ENCODE results near the gene KRT17. TPM values are rescaled to one million over a fixed set of nuclear protein-coding genes. Genes with fewer than 3 reads are reported as not detected.
A peak's percentile ranks its signal among the peaks of the same experiment; 100 is the strongest.

KRT17 gene
- total and polyA plus RNA-seq, 12 donors: 0.07 TPM; not detected in 11

- 67 to 72% methylated on average over 8 of the region's 8 CpGs for WGBS, 2 donors
- peaks cover 0 to 30% (median 13%) of the 10 kb centered on the region in 7 donors for H3K27me3 ChIP-seq
- DNase-seq (no peak), ATAC-seq (no peak)
- H3K9me3 ChIP-seq: no peaks in the 10 kb centered on the region
- H3K4me3 ChIP-seq: no peak overlapping the region
- no peak for TF ChIP-seq CTCF (IDR thresholded peaks at IDR 0.05)
- no peak overlapping the region for H3K27ac ChIP-seq
- intact Hi-C loops (cut with DNase I): no loop called here
- H3K4me1 ChIP-seq: no peaks in the 10 kb centered on the region
- no peaks in the 10 kb centered on the region for H3K36me3 ChIP-seq
These were observed 28.8 kb downstream of the KRT17 start for GRCh38 chr17:41595585-41595984.

GRCh38 chr17:41594363-41594915 lies 29.9 kb downstream of the KRT17 start:
- WGBS, 2 donors: 47 to 52% methylated on average over 3 of the region's 3 CpGs

GRCh38 chr17:41593306-41593981 lies 30.9 kb downstream of the KRT17 start:
- Histone ChIP-seq H3K4me1 (no peaks in the 10 kb centered on the region), H3K27ac (no peak overlapping the region), H3K4me3 (no peak overlapping the region), H3K27me3 (peaks cover 0 to 35% (median 13%) of the 10 kb centered on the region in 7 donors), H3K36me3 (no peaks in the 10 kb centered on the region), H3K9me3 (no peaks in the 10 kb centered on the region)
- intact Hi-C loops (cut with DNase I): no loop called here
- no peak for DNase-seq
- peak in 1 of 8 donors; percentile 29 for ATAC-seq
- 65 to 75% methylated on average over 8 of the region's 8 CpGs for WGBS, 2 donors
- no peak for TF ChIP-seq CTCF (IDR thresholded peaks at IDR 0.05)

More at GRCh38 chr17:41594363-41594915, 29.9 kb downstream of the KRT17 start:
- TF ChIP-seq CTCF (IDR thresholded peaks at IDR 0.05): no peak
- intact Hi-C loops (cut with DNase I): no loop called here
- Histone ChIP-seq H3K9me3 (no peaks in the 10 kb centered on the region), H3K27me3 (peaks cover 0 to 31% (median 13%) of the 10 kb centered on the region in 7 donors), H3K4me3 (no peak overlapping the region), H3K4me1 (no peaks in the 10 kb centered on the region), H3K36me3 (no peaks in the 10 kb centered on the region), H3K27ac (no peak overlapping the region)
- no peak for ATAC-seq
- no peak for DNase-seq

- DNase-seq: no peak
- Histone ChIP-seq H3K27me3 (peaks cover 0 to 35% (median 13%) of the 10 kb centered on the region in 7 donors), H3K27ac (no peak overlapping the region), H3K4me3 (no peak overlapping the region), H3K9me3 (no peaks in the 10 kb centered on the region), H3K36me3 (no peaks in the 10 kb centered on the region), H3K4me1 (no peaks in the 10 kb centered on the region)
- intact Hi-C loops (cut with DNase I): no loop called here
- ATAC-seq: no peak
- WGBS, 2 donors: 70 to 74% methylated on average over 12 of the region's 12 CpGs
- TF ChIP-seq CTCF (IDR thresholded peaks at IDR 0.05): no peak
These were observed 31.6 kb downstream of the KRT17 start for GRCh38 chr17:41592601-41593305.

Measured in heart right ventricle (tissue), 16 donors.